Stimulated activated CD8-positive, alpha-beta memory T cell treated with anti-CD3 and anti-CD28 coated beads, Interleukin-15, amount 100 ng/mL, for 1 hour (primary cell): ENCODE data around the gene RPGRIP1L.

ENCODE experiments used
- DNase-seq: peaks from one replicate; pipeline ENCODE4 v3.0.0-alpha.2; 2020; ENCODE audit warnings: low read depth

The RPGRIP1L gene

DNA sequence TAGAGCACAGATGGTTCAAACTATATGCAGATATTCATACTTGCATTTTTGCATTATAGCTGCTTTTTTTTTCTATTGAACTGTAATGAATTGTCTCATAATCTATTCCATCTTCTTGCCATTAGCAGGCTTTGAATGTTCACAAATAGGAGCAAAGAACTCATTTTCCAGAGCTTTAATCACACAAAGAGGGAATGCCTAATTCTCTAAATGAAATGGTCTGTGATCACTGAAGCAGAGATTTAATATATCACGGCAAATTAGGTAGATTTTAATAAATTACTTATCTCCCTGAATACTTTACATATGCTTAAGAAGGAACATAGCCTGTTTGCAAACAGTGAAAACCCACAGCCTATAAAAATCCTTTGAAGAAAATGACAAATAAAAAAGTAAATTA is 103.0 kb downstream of the RPGRIP1L start:
- no peak for DNase-seq

DNA sequence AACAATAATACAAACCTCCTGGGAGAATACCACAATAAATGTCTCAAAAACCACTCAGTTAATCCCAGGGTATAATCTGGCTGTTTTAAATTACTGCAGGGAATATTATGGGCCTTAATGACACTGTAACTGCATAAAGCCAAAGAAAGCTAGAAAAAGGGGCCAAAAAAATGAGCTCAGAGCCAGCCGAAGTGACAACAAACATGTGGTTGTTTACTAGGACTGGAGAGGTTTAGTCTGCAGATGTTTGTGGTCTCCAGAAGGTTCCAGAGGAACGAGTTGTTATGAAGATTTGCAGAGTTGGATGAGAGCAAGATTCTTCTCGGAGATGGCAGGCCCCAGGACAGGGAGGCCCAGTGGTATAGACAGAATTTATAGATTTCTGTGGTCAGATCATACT is 103.5 kb downstream of the RPGRIP1L start:
- no peak for DNase-seq

DNA sequence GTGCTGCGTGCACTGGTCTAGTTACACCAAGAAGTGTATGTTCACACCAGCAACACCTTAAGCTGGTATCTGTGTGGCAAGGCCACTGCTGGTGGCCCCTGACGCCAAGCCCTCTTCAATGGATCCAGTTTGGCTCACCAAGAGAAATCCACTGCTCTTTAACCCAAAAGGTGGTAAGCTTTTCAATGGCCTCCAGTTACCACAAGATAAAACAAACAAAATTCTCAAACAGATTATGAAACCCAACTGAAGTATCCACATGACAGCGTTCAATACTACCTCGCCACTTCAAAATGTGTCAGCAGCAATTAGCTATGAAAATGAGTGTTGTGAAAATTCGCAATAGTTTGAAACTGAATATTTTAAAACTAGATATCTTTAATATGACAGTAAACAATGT is 104.1 kb downstream of the RPGRIP1L start:
- no peak for DNase-seq

DNA sequence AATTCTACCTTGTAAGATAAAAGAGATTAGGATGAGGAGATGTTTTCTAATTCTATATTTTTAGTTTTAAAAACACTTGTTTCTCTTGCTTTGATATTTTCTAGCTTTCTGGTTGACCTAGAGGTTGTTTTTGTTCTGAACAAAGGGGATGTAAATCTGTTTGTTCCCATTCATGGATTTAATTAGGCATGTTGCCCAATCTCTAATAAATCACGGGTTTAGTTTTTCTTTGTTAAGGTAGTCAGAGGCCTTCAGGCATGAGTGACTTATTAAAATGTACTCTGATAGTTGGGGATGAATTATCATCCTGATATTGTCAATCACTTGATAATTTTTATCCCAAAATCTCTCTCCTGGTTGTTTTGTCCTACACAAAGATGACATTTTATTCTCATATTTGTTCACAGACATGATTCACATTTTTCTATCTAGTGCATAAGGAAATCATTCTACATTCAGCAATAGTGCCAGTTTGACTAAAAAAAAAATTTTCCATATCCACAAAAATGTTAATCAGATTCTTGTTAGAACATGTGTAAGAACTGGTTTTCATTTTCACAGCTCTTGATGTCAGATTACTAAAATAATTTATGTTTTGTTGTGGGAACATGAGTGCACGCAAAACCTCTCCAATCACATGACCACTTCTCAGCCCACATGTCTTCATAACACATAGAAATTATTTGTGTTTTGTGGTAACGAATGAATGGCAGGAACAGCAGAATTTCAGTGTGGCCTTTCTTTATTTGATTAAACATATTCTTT is 105.0 kb downstream of the RPGRIP1L start:
- no peak for DNase-seq

DNA sequence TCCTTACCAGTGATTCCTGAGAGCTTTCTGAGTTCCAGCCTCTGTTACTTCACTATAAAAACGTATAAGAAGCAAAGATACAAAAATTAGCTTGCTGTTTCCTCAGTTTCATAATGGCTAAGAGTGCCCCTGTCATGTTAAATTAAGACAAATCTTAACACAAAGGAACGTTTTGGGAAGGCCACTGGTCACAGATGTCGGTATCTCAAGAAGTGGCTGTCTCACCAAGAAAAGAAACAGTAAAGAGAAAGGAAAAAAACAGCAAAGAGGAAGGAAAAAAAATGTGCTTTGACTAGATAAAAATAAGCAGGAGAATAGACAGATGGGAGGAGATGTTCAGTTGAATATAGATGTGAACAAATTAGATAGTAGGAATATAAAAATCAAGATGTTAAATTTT is 105.9 kb downstream of the RPGRIP1L start:
- no peak for DNase-seq

DNA sequence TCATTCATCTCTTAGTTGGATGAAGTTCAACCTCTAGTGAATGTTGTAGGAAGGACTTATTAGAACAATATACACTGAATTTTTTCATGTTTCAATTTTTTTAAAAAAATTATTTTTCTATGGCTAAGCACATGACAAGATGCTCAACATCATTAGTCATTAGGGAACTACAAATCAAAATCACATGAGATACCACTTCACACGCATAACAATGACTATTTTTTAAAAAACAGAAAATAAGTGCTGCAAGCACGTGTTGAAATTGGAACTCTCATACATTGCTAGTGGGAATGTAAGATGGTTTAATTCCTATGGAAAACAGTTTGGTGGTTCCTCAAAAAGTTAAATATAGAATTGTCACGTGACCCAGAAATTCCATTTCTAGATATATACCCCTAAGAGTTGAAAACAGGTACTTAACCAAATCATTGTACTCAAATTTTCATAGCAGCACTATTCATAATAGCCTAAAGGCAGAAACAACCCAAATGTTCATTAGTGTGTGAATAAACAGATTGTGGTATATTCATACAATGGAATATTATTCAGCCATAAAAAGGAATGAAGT is 115.5 kb downstream of the RPGRIP1L start:
- no peak for DNase-seq

DNA sequence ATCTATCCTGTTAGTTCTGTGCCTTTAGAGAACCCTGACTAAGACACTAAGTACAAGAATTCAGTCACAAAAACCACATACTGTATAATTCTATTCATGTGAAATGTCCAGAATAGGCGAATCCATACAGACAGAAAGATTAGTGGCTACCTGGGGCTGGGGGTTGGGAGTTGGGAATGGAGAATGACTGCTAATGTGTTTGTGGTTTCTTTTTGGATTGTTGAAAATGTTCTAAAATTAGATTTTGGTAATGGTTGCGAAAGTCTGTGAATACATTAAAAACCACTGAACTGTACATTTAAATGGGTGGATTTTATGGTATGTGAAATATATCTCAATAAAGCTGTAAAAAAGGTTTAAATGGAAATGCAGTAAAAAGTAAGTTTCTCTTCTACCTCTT is 120.3 kb downstream of the RPGRIP1L start:
- DNase-seq: no peak

DNA sequence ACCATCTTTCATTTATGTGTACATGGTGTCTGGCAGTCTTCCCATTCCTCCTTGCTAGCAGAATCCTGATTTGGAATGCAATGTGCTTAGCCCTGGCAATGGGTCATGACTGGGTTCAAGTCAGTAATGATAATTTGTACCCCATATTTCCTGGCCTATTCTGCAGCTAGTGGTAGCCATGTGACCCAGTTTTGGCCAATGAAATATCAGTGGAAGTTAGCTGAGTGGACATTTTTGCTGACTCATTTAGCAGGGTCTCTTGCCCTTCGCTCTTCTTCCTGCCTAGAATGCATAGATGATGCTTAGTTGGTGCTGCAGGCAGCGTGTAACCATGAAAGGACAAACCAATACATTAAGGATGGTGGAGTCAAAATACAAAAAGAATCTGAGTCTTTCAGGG is 121.9 kb downstream of the RPGRIP1L start:
- no peak for DNase-seq

DNA sequence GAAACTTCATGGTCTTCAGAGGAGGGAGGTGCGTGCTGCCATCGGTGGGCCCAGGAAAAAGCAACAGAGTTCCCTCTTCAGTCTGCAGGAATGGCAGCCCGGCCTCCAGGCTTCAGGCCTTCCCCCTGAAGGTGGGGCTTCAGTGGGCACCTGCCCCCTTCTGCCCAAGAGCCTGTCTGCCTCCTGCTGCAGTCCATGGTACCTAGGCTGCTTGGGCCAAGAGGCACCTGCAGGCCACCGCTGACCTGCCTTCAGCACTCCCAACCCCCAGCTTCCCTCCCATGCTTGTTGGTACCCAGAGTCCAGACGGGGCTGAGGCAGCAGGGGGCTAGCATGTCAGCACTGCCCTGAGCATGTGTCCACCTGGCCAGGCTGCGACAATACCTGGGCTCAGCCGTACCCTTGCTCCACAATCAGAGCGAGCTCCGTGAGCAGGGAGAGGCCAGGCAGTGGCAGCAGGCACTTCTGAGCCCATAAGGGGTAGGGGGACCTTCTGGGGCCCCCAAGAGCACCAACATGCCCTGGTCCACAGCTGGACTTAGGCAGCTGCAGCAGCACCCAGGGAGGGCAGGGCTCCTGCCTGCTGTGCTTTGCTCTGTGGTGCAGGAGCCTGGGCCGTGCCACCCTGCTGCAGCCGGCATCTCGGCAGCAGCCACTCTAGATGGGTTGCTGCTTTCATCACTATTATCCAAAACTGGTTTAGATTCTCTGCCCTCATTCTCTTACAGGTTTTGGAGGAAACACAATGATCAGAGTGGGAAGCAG is 123.4 kb downstream of the RPGRIP1L start:
- DNase-seq: no peak

DNA sequence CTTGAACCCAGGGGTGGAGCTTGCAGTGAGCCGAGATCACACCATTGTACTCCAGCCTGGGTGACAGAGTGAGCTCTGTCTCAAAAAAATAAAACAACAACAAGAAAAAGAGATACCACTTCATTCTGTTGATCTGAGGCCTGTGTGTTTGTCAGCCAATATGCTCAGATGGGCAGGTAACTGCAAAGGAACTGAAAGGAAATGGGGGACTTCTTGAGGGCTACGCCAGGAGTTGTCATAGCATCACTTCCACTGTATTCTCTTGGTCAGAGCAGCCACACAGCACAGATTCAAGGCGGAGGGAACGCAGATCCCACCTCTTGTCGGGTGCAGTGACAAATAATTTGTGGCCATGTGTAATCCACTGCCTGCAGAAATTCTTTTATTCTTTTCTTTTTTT is 126.8 kb downstream of the RPGRIP1L start:
- no peak for DNase-seq

DNA sequence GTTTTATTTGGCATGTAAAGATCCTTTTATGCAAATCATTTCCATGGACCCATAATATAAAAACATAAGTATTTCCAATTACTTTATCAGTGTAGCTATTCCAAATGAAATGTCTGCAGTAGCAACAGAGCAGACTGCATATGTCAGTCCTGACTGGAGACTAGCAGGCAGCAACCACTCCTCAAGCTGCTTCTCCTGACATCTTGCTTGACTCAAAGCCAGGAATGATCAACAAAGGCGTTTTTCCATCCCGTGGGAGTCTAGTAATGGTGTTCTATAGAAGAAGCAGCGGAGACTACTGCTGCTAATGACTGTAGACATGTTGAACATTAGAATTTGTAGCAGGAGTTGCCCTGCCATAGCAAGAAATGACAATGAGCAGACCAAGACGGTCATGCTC is 127.4 kb downstream of the RPGRIP1L start:
- no peak for DNase-seq

DNA sequence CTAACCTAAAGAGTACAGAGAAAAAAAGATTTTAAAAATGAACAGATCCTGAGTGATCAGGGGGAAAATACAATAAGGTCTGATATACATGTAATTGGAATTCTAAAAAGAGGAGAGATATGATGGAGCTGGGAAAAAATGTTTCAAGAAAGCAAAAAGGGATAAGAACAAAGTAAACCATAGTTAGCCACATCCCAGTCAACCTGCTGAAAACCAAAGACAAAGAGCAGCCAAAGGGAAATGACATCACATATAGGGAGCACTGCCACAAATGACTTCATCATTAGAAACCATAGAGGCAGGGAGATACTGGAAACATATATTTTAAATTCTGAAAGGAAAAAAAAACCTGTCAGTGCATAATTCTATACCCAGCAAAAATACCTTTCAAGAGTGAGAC is 131.9 kb downstream of the RPGRIP1L start:
- DNase-seq: no peak

DNA sequence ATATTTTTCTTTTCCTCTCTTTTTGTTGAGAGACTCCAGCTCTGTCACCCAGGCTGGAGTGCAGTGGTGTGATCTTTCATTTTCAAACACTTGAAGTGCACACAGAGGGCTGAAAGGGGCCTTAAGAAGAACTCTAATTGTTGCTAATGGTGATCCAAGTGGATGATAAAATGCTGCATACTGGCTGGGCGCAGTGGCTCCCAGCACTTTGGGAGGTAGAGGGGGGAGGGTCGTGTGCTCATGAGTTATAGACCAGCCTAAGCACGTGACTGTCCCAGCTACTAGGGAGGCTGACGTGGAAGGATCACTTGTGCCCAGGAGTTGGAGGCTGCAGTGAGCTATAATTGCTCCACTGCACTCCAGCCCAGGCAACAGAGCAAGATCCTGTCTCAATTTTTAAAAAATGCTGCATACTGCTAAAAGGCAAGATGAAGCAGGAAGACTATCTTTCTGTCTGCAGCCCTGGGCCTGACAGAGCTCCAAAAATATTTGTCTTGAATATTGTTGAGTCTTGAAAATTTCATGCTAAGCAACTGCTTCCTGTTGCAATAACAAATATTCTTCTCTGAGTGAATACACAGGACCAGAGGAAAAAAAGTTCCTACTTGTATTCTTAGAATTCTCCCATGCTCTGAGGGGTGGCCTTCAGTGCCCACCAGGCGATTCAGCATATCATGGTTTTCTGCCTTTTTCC is 137.0 kb downstream of the RPGRIP1L start:
- no peak for DNase-seq

DNA sequence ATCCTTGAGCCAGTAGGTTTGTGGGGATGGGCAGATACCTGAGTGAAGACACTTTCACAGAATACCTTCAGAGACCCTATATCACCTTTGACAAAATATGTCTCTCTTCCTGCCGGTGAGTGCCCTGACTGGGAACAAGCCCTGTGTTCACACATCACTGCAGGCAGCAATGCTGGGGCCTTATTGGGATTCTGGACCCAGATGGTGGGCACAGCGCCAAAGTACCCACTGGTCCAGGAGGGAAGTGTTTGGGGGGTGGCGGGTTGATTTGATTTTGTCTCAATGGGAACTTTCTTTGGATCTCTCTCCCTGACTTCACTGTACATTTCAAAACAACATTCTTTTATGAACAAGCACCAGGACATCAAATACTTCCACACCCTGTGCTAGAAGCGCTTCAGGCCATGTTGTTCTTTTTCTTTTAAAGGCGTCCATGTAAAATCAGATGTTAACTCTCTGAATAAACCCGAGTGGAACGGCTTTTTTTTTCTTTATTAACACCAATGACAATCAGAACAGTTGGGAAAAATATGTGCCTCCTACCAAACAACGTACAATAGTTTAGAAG is 138.3 kb downstream of the RPGRIP1L start:
- no peak for DNase-seq

DNA sequence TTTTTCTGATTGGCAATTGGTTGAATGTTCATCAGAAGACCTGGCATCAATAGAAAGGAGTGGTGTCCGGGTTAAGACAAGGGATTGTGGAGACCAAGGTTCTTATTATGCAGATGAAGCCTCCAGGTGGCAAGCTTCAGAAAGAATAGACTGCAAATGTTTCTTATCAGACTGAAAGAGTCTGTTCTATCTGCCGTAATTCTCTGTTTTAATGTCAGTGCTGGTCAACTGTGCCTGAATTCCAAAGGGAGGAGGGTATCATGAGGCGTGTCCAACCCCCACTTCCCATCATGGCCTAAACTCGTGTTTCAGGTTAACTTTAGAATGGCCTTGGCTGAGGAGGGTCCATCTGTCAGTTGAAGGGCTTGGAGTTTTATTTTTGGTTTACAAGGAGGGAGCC is 140.2 kb downstream of the RPGRIP1L start:
- no peak for DNase-seq

DNA sequence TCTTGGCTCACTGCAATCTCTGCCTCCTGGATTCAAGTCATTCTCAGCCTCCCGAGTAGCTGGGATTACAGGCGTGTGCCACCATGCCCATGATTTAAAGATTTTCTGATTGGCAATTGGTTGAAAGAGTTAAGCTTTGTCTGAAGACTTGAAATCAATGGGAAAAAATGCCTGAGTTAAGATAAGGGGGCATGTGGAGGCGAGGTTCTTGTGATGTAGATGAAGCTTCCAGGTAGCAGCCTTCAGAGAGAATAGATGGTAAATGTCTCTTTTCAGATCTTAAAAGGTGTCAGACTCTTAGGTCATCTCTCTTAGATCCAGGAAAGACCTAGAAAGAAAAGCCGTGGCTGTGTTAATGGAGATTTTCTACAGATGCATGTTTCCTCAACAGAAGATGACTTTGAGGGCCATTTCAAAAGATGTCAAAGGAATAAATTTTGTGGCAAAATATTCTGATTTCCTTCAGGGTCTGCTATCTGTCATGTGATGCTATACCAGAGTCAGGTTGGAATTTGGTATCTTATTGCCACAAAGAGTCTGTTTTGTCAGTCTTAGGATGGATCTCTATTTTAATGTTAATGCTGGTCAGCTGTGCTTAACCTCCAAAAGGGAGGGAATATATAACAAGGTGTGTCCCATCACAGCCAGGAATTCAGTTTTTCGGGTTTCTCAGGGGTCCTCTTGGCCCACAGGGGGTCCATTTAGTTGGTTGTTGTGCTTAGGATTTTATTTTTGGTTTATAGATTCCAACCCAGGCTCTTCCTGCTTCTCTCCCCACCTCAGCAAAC is 142.4 kb downstream of the RPGRIP1L start:
- no peak for DNase-seq

DNA sequence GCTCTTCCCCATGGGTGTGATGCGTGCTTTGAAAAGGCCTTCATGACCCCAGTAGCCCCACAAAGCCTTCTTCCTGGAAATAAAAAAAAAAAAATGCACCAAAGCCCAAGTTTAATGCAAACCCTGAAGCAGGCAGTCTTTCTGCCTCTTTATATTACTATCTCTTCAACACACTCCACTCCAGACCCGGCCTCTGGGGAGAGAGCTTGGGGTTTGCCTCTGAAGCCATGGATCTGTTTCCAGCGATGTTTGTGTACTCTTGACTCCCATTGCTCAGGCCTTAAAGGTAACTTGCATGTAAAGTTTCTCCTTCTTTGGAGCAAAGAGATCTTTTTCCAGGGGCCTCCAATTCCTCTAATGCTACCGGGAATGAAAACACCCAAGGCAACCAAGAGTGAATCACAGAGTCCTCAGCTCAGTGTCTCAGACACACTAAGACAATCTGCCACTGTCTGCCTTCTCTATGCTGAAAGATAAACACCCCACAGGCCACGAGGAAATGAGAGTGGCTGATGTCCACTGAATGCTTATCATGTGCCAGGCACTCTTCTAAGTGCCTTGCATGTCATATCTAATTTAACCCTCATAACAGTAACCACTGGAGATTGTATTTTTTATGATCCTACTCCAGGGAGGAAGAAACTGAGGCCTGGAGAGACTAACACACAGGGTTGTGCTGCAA is 144.2 kb downstream of the RPGRIP1L start:
- DNase-seq: no peak

DNA sequence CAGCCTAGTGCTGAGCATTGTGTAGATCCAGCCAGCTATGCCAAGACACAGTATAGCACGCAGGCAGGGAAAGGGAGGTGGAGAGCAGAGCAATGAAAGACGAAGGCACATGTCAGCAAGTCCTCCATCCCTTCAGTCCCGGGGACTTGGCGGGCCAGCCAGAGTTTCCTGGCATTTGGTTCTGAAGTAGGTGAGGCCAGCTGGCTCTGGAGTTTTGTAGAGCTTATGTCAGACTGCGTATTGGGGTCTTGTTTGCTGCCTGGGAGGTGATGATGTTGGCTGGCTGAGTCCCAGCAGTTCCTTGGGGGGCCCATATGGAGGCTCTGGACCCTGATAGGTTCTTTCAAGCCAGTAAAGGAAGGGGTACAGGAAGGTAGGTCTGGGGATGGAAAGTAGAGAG is 144.9 kb downstream of the RPGRIP1L start:
- DNase-seq: no peak

DNA sequence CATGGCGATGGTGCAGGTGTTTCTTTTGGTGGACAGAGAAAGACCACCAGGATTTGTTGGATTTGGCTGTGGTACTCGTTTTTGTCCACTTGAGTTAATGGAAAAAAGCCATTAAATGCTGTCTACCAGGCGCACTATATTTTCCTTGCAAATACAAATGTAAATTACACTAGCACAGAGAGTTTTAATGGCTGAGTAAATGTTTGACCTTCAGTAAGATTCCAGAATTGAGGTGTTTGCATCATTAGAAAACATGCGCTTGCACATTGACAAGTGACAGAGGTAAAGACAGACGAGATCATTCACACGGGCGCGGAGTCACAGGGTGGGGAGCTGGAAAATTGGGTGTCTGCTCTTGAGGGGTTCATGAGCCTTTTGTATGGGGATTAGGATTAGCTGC is 147.1 kb downstream of the RPGRIP1L start:
- DNase-seq: no peak

DNA sequence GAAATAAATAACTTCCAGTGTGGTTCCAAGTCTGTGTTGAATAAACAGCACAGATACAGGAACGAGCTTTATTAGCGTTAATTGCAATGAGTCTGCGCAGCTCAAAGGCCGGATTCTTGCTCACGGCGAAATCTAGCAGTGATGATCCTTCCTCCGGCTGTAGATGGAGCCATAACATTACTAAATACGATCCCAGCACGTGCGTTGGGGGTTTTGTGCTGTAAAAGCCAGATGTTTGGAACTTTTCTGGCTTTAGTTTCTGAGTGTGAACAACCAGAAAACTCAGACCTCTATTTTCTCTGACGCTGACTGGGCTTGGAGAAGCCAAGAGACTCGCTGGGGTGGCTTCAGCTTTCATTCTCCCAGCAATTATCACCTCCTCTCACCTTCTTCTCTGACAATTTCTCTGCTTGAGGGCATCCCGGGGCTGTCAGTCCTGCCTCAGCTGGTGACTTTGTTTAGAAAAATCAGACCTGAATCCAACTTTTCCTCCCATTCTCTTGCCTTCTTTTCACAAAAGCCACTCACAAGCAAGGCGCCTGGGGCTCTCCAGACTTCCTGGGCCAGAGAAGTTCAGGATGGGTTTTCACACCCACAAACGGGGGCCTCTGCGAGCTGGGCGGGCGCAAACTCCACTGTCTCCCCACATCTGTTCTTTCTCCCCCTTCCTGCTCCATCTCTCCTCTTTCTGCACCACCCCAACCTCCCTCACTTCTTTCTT is 153.5 kb downstream of the RPGRIP1L start:
- peak; percentile 19 for DNase-seq
